NT2/D1 (cell line): ENCODE results near the gene EIF2S3B.

Experiments used
- YY1 ChIP-seq: IDR thresholded peaks from 2 replicates; pipeline ENCODE4 v1.6.1; 2011; ENCODE audit not compliant: insufficient read length, insufficient read depth
- ZNF274 ChIP-seq: IDR thresholded peaks from 2 replicates; pipeline ENCODE4 v1.6.1; 2011; ENCODE audit warnings: mild to moderate bottlenecking, low read depth, low read length

DNA sequence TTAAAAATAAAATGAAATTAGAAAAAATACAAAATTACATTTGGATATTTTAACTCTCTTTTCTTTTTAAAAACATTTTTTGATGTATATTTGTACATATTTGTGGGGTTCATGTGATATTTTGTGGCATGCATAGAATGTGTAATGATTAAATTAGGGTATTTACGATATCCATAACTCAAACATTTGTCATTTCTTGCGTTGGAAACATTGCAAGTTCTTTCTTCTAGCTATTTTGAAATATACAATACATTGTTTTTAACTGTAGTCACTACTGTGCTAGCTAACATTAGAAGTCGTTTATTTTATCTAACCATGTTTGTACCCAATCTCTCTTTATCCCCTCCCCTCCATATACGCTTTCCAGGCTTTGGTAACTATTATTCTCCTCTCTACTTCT is 13.9 kb upstream of the EIF2S3B start:
- TF ChIP-seq ZNF274 (no peak), YY1 (no peak)
